Endothelial cell of umbilical vein (primary cell): ENCODE data around the gene RAB4A. TPM values are rescaled to one million over a fixed set of nuclear protein-coding genes. Genes with fewer than 3 reads are reported as not detected.
A peak's percentile ranks its signal among the peaks of the same experiment; 100 is the strongest.

Source experiments
- BruUV-seq: library from RNA; stranded (reverse); fragments of 400-500 nt; replicated peaks from 2 replicates; lab custom pipeline; 2021; lab: Mats Ljungman, UMichigan
- CTCF ChIA-PET: fragments of 300-600, 350-600 bp; sonication (Branson Sonifier 250); formaldehyde crosslinking; loops from one replicate; lab custom pipeline; 2021; ENCODE audit warnings: antibody characterized with exemption, inconsistent platforms; lab: Charles Lee
- POLR2A ChIA-PET: fragments of 300-600, 350-600 bp; sonication (Branson Sonifier 250); formaldehyde crosslinking; loops from one replicate; lab custom pipeline; 2021; ENCODE audit warnings: antibody characterized with exemption, inconsistent platforms; lab: Charles Lee
- DNase-seq: peaks from one replicate; pipeline ENCODE4 v3.0.0-alpha.2; 2011; ENCODE audit warnings: low read depth, low spot score
- FAIRE-seq: peaks from 2 replicates; lab custom pipeline; 2011; peaks lifted over from hg19 to GRCh38; lab: Jason Lieb, UNC
- H2AFZ ChIP-seq: 2 replicates; pipeline ENCODE4 v1.6.0; 2012; ENCODE audit warnings: low read depth, low read length, control low read depth, inconsistent platforms
- H3K27ac ChIP-seq: 2 replicates; pipeline ENCODE4 v1.5.1; 2011; ENCODE audit warnings: low read depth, mild to moderate bottlenecking, control low read depth, low read length, moderate library complexity; ENCODE audit not compliant: insufficient read depth
- H3K27me3 ChIP-seq, 2 experiments: 2 replicates each; pipeline versions ENCODE4 v1.6.0 to v1.6.1; 2011; ENCODE audit warnings: low read length in 2 of 2, mixed read lengths in 1 of 2; ENCODE audit not compliant: control insufficient read depth in 2 of 2, insufficient read depth in 2 of 2
- H3K36me3 ChIP-seq, 2 experiments: 2 replicates in 1 of 2; 3 replicates in 1 of 2; pipeline ENCODE4 v1.5.1; 2011; ENCODE audit warnings: low read length in 2 of 2, mild to moderate bottlenecking in 1 of 2, moderate library complexity in 1 of 2; ENCODE audit not compliant: control insufficient read depth in 2 of 2, insufficient read depth in 2 of 2; ENCODE audit errors: extremely low read depth in 1 of 2
- H3K4me1 ChIP-seq: 3 replicates; pipeline ENCODE4 v1.5.1; 2011; ENCODE audit warnings: mild to moderate bottlenecking, low read length; ENCODE audit not compliant: control insufficient read depth, insufficient read depth; ENCODE audit errors: extremely low read depth
- H3K4me2 ChIP-seq: 2 replicates; pipeline ENCODE4 v1.6.1; 2011; ENCODE audit warnings: low read length, control low read depth, mixed read lengths; ENCODE audit not compliant: insufficient read depth
- H3K4me3 ChIP-seq, 3 experiments: fragments of 200-600 bp in 1 of 3; sonication (generic), shearing (Covaris generic) in 1 of 3; replicated peaks in 1 of 3; 2 replicates each; pipeline ENCODE4 v1.5.1; 2011 to 2016; ENCODE audit warnings: control low read depth in 3 of 3, low read length in 3 of 3, mild to moderate bottlenecking in 2 of 3, inconsistent platforms in 1 of 3, low read depth in 1 of 3, moderate library complexity in 1 of 3; ENCODE audit not compliant: insufficient read depth in 1 of 3
- H3K79me2 ChIP-seq: 2 replicates; pipeline ENCODE4 v1.6.0; 2012; ENCODE audit warnings: low read length, inconsistent platforms; ENCODE audit not compliant: control insufficient read depth, insufficient read depth
- H3K9ac ChIP-seq: replicated peaks from 2 replicates; pipeline ENCODE3; 2011; ENCODE audit warnings: low read length, control low read depth; ENCODE audit not compliant: insufficient read depth; ENCODE audit errors: extremely low read depth
- H3K9me1 ChIP-seq: replicated peaks from 3 replicates; pipeline ENCODE4 v1.6.0; 2011; ENCODE audit warnings: mild to moderate bottlenecking, low read length; ENCODE audit not compliant: control insufficient read depth, insufficient read depth; ENCODE audit errors: extremely low read depth
- H3K9me3 ChIP-seq: replicated peaks from 2 replicates; pipeline ENCODE4 v1.5.1; 2012; ENCODE audit warnings: low read length, inconsistent platforms; ENCODE audit not compliant: control insufficient read depth, insufficient read depth
- H4K20me1 ChIP-seq: replicated peaks from 2 replicates; pipeline ENCODE3; 2011; ENCODE audit warnings: mild to moderate bottlenecking, low read length; ENCODE audit not compliant: control insufficient read depth, insufficient read depth; ENCODE audit errors: extremely low read depth
- EZH2 ChIP-seq: IDR thresholded peaks from 2 replicates; pipeline ENCODE4 v1.6.1; 2012; ENCODE audit warnings: borderline replicate concordance, low read depth, mild to moderate bottlenecking, moderate library complexity, low read length, inconsistent platforms; ENCODE audit not compliant: severe bottlenecking
- FOS ChIP-seq: IDR thresholded peaks from 2 replicates; pipeline ENCODE4 v1.6.1; 2011; ENCODE audit warnings: mild to moderate bottlenecking, low read length, moderate library complexity, borderline replicate concordance; ENCODE audit not compliant: insufficient read depth
- GATA2 ChIP-seq: IDR thresholded peaks from 2 replicates; pipeline ENCODE4 v1.7.0; 2011; ENCODE audit warnings: low read depth, mild to moderate bottlenecking, moderate library complexity, mixed read lengths, low read length; ENCODE audit not compliant: insufficient read length, insufficient read depth
- JUN ChIP-seq: IDR thresholded peaks from 2 replicates; pipeline ENCODE4 v1.6.1; 2011; ENCODE audit warnings: borderline replicate concordance, low read depth; ENCODE audit not compliant: insufficient read length, insufficient read depth
- MYC ChIP-seq: IDR thresholded peaks from one replicate; pipeline ENCODE4 v1.6.1; 2011; ENCODE audit warnings: mild to moderate bottlenecking, low read depth, low read length
- POLR2A ChIP-seq: IDR thresholded peaks from 2 replicates; pipeline ENCODE4 v1.6.1; 2012; ENCODE audit warnings: low read depth, mild to moderate bottlenecking, control low read depth, low read length
- POLR2AphosphoS5 ChIP-seq: IDR thresholded peaks from 2 replicates; pipeline ENCODE4 v1.6.1; 2012; ENCODE audit warnings: low read depth, mild to moderate bottlenecking, control low read depth, low read length, moderate library complexity; ENCODE audit not compliant: insufficient read depth
- dilution Hi-C: fragments of 300-500 bp; cut with MboI; formaldehyde crosslinking; loops from one replicate; pipeline ENCODE4 v1.15.0; 2019; ENCODE audit warnings: low sequenced_read_pairs; ENCODE audit not compliant: extremely low pct_ligation_motif_present
- intact Hi-C: fragments of 100-400 bp; cut with micrococcal nuclease; formaldehyde crosslinking; loops from one replicate; pipeline ENCODE4 v1.10.0; 2022
- polyA plus RNA-seq, 4 experiments: library from polyadenylated mRNA; depleted of rRNA in 3 of 4; stranded (reverse) in 3 of 4; unstranded in 1 of 4; fragments of >200 nt; gene quantifications; 2 replicates each; pipeline versions ENCODE4 v1.2.1 to v1.2.3, GENCODE V29; 2011 to 2012; ENCODE audit warnings: missing spikeins in 1 of 4
- total RNA-seq: library from RNA; stranded (reverse); gene quantifications from 2 replicates; pipeline ENCODE4 v1.2.3, GENCODE V29; 2021
- TF ChIP-seq, protein P1 (sequence below), 2 donors: IDR thresholded peaks; 1 replicate in 1 of 2; 2 replicates in 1 of 2; pipeline ENCODE4 v1.5.1; 2011; ENCODE audit warnings: low read length in 2 of 2, mild to moderate bottlenecking in 2 of 2, moderate library complexity in 2 of 2, control low read depth in 1 of 2, inconsistent platforms in 1 of 2, low read depth in 1 of 2; ENCODE audit not compliant: insufficient read depth in 1 of 2; ENCODE audit errors: extremely low read depth in 1 of 2
- TF ChIP-seq, protein P2 (sequence below): IDR thresholded peaks from 2 replicates; pipeline ENCODE4 v1.6.1; 2011; ENCODE audit not compliant: insufficient read depth, insufficient read length

The RAB4A gene
- total and polyA plus RNA-seq, 2 donors (not counting 3 experiments of a cell fraction or from before 2014, with no cell fraction given), result 14.8 to 52.9 TPM

DNA sequence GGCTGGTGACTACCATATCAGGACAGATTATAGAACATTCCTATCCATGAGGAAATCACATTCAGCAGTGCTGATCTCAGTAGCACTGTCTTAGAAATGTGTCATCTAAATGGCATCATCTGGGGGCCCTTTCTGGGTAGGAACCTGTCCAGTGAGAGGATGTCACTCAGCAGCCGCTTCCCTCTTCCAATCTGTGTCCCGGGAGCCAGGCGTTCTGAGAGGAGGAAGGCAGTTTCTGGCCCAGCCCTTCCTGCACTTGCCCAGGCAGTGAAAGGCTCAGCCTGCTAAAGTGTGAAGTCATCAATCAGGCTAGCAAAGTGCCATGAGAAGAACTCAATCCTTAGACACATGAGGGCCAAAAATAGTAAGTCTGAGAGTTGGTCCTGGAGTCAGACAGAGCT, 25.6 kb downstream of the RAB4A start:
- Histone ChIP-seq H3K79me2 (no peaks in the 10 kb centered on the region), H4K20me1 (no peaks in the 10 kb centered on the region), H3K4me2 (no peak overlapping the region), H2AFZ (no peak overlapping the region), H3K27me3 (no peaks in the 10 kb centered on the region), H3K4me1 (no peaks in the 10 kb centered on the region), H3K9ac (no peak overlapping the region), H3K36me3 (peaks cover 6 to 9% of the 10 kb centered on the region in 2 experiments), H3K9me3 (no peaks in the 10 kb centered on the region), H3K9me1 (no peaks in the 10 kb centered on the region), H3K4me3 (no peak overlapping the region), H3K27ac (no peak overlapping the region)
- DNase-seq (no peak), FAIRE-seq (peak; percentile 54)
- ChIA-PET POLR2A (no interaction called here), CTCF (no interaction called here)
- no TSS peak for BruUV-seq
- TF ChIP-seq FOS (no peak), GATA2 (no peak), POLR2A (no peak), JUN (no peak), EZH2 (no peak), MYC (no peak), POLR2AphosphoS5 (no peak)
- TF ChIP-seq, protein P1, sequence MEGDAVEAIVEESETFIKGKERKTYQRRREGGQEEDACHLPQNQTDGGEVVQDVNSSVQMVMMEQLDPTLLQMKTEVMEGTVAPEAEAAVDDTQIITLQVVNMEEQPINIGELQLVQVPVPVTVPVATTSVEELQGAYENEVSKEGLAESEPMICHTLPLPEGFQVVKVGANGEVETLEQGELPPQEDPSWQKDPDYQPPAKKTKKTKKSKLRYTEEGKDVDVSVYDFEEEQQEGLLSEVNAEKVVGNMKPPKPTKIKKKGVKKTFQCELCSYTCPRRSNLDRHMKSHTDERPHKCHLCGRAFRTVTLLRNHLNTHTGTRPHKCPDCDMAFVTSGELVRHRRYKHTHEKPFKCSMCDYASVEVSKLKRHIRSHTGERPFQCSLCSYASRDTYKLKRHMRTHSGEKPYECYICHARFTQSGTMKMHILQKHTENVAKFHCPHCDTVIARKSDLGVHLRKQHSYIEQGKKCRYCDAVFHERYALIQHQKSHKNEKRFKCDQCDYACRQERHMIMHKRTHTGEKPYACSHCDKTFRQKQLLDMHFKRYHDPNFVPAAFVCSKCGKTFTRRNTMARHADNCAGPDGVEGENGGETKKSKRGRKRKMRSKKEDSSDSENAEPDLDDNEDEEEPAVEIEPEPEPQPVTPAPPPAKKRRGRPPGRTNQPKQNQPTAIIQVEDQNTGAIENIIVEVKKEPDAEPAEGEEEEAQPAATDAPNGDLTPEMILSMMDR (IDR thresholded peaks at IDR 0.05; ENCODE audit: extremely low read depth in 1 of 2, insufficient read depth in 1 of 2, low read depth in 1 of 2, low read length in 2 of 2), result no peak
- TF ChIP-seq, protein P2, sequence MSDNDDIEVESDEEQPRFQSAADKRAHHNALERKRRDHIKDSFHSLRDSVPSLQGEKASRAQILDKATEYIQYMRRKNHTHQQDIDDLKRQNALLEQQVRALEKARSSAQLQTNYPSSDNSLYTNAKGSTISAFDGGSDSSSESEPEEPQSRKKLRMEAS, result no peak
- dilution Hi-C loops (no loop called here), intact Hi-C loops (no loop called here)
